OCI-LY7 (cell line): ENCODE results near the gene TOMM20L. TPM values are rescaled to one million over a fixed set of nuclear protein-coding genes. Genes with fewer than 3 reads are reported as not detected.

Experiments used
- BruUV-seq: library from RNA; stranded (reverse); fragments of 400-500 nt; replicated peaks from 2 replicates; lab custom pipeline; 2021; lab: Mats Ljungman, UMichigan
- CTCF ChIA-PET: fragments of 300-600 bp; sonication (Branson Sonifier 250); formaldehyde crosslinking; loops from one replicate; lab custom pipeline; 2022; ENCODE audit warnings: antibody characterized with exemption; ENCODE audit not compliant: unreplicated experiment; lab: Charles Lee
- POLR2A ChIA-PET: fragments of 300-600 bp; sonication (Branson Sonifier 250); formaldehyde crosslinking; loops from one replicate; lab custom pipeline; 2022; ENCODE audit warnings: antibody characterized with exemption; lab: Charles Lee
- DNase-seq: peaks from one replicate; pipeline ENCODE4 v3.0.0-alpha.2; 2015; ENCODE audit warnings: low spot score
- H2AFZ ChIP-seq: fragments of 200-600 bp; sonication (generic), shearing (Covaris generic); 2 replicates; pipeline ENCODE4 v1.6.1; 2014; ENCODE audit warnings: mild to moderate bottlenecking, antibody characterized with exemption, low read length, moderate library complexity
- H3K27ac ChIP-seq: fragments of 200-600 bp; sonication (generic); 2 replicates; pipeline ENCODE4 v1.5.1; 2014; ENCODE audit warnings: mixed run types, low read depth, mild to moderate bottlenecking, moderate library complexity, low read length, inconsistent platforms; ENCODE audit not compliant: poor library complexity, severe bottlenecking
- H3K36me3 ChIP-seq: fragments of 200-600 bp; sonication (generic); 2 replicates; pipeline ENCODE4 v1.6.1; 2014; ENCODE audit warnings: mild to moderate bottlenecking, antibody characterized with exemption, low read length, moderate library complexity, mixed read lengths; ENCODE audit not compliant: insufficient read depth
- H3K4me1 ChIP-seq: fragments of 200-600 bp; sonication (generic); 2 replicates; pipeline ENCODE4 v1.5.1; 2014; ENCODE audit warnings: mild to moderate bottlenecking, low read length; ENCODE audit not compliant: insufficient read depth, poor library complexity, severe bottlenecking
- H3K4me2 ChIP-seq: fragments of 200-600 bp; sonication (generic); 2 replicates; pipeline ENCODE4 v1.6.1; 2014; ENCODE audit warnings: mild to moderate bottlenecking, low read length
- H3K4me3 ChIP-seq: fragments of 200-600 bp; sonication (generic); 2 replicates; pipeline ENCODE4 v1.5.1; 2014; ENCODE audit warnings: mild to moderate bottlenecking, low read depth, low read length; ENCODE audit not compliant: poor library complexity, severe bottlenecking
- H3K79me2 ChIP-seq: fragments of 200-600 bp; sonication (generic); 2 replicates; pipeline ENCODE4 v1.6.1; 2016; ENCODE audit warnings: low read depth, mild to moderate bottlenecking, low read length, moderate library complexity, mixed read lengths; ENCODE audit not compliant: insufficient read depth
- H3K9me2 ChIP-seq: fragments of 200-600 bp; sonication (generic); 2 replicates; pipeline ENCODE4 v1.6.1; 2016; ENCODE audit warnings: mild to moderate bottlenecking, low read length, mixed read lengths; ENCODE audit not compliant: insufficient read depth
- H3K9me3 ChIP-seq: fragments of 200-600 bp; sonication (generic); 2 replicates; pipeline ENCODE4 v1.6.1; 2014; ENCODE audit warnings: mild to moderate bottlenecking, mixed run types, low read length, mixed read lengths
- H4K20me1 ChIP-seq: fragments of 200-600 bp; sonication (generic); 2 replicates; pipeline ENCODE4 v1.6.1; 2014; ENCODE audit warnings: mild to moderate bottlenecking, antibody characterized with exemption, low read length, moderate library complexity, mixed read lengths; ENCODE audit not compliant: insufficient read depth
- EZH2phosphoT487 ChIP-seq: fragments of 200-600 bp; sonication (generic); IDR thresholded peaks from 2 replicates; pipeline ENCODE4 v1.6.1; 2018; ENCODE audit warnings: low read depth, borderline replicate concordance, mild to moderate bottlenecking, mixed run types, antibody characterized with exemption, low read length, moderate library complexity, mixed read lengths
- intact Hi-C: fragments of 100-400 bp; cut with micrococcal nuclease; formaldehyde crosslinking; loops from one replicate; pipeline ENCODE4 v1.10.0; 2022; ENCODE audit not compliant: unreplicated experiment
- total RNA-seq, 2 experiments: library from RNA; depleted of rRNA in 1 of 2; stranded (reverse); fragments of >200 nt in 1 of 2; shearing (Covaris generic) in 1 of 2; gene quantifications; 2 replicates each; pipeline ENCODE4 v1.2.3, GENCODE V29; 2014 to 2022
- TF ChIP-seq, protein P1 (sequence below): fragments of 200-600 bp; sonication (generic); conservative IDR thresholded peaks from 2 replicates; pipeline ENCODE4 v1.5.1; 2014; ENCODE audit warnings: mild to moderate bottlenecking, antibody characterized with exemption, low read length, moderate library complexity, mixed read lengths

The TOMM20L gene
- total RNA-seq, 2 experiments from 2014 or later, result not detected

DNA sequence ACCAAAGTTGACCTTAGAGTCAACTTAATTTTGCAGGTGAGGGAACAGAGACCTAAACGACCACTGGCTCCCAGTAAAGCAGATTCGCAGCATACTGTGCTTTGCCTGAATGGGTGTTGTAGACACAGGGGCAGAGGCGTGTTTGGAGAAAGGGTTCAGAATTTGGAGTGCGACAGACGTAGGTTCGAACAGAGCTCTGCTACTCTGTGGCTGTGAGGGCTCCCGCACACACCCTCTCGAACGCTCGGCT lies 243 bp upstream of the TOMM20L start:
- Histone ChIP-seq H3K4me2 (peak overlapping the region; percentile 50; the same call in 1 of the 2 replicates), H2AFZ (peak overlapping the region; percentile 76), H3K36me3 (no peaks in the 10 kb centered on the region), H3K79me2 (no peaks in the 10 kb centered on the region), H3K9me2 (no peaks in the 10 kb centered on the region), H4K20me1 (no peaks in the 10 kb centered on the region), H3K27ac (no peak overlapping the region), H3K4me1 (peaks cover 7% of the 10 kb centered on the region), H3K4me3 (no peak overlapping the region), H3K9me3 (no peaks in the 10 kb centered on the region)
- POLR2A ChIA-PET, result no interaction called here
- DNase-seq, result no peak
- intact Hi-C loops, result no loop called here
- no TSS peak for BruUV-seq
- TF ChIP-seq, protein P1, sequence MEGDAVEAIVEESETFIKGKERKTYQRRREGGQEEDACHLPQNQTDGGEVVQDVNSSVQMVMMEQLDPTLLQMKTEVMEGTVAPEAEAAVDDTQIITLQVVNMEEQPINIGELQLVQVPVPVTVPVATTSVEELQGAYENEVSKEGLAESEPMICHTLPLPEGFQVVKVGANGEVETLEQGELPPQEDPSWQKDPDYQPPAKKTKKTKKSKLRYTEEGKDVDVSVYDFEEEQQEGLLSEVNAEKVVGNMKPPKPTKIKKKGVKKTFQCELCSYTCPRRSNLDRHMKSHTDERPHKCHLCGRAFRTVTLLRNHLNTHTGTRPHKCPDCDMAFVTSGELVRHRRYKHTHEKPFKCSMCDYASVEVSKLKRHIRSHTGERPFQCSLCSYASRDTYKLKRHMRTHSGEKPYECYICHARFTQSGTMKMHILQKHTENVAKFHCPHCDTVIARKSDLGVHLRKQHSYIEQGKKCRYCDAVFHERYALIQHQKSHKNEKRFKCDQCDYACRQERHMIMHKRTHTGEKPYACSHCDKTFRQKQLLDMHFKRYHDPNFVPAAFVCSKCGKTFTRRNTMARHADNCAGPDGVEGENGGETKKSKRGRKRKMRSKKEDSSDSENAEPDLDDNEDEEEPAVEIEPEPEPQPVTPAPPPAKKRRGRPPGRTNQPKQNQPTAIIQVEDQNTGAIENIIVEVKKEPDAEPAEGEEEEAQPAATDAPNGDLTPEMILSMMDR, result no peak
- TF ChIP-seq EZH2phosphoT487, result no peak
- CTCF ChIA-PET, result no interaction called here

DNA sequence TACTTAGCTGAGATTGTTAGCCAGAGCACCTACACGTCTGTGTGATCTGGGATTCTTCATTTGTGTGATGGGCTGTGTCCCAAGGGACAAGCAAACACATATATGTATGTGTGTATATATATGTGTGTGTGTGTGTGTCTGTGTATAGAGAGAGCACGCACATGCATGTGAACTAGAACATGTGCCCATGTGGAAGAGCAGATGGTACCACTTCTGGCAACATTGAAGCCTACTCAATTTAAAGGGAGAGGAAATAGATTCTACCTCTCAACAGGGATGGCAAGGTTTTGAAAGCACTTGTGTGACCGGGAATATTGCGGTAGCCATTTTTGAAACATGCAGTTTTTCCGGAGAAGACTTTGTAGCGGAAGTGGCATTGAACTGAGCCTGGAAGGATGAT lies 1.4 kb downstream of the TOMM20L start:
- no peak overlapping the region for H3K27ac ChIP-seq
- no peak overlapping the region for H3K4me3 ChIP-seq
- H2AFZ ChIP-seq, result no peak overlapping the region
- H4K20me1 ChIP-seq, result no peaks in the 10 kb centered on the region
- no peaks in the 10 kb centered on the region for H3K79me2 ChIP-seq
- DNase-seq, result no peak
- no peak overlapping the region for H3K4me2 ChIP-seq
- H3K4me1 ChIP-seq, result peaks cover 7% of the 10 kb centered on the region
- no TSS peak for BruUV-seq
- CTCF ChIA-PET, result no interaction called here
- no peaks in the 10 kb centered on the region for H3K9me2 ChIP-seq
- TF ChIP-seq EZH2phosphoT487, result no peak
- TF ChIP-seq, protein P1, result no peak
- no peaks in the 10 kb centered on the region for H3K9me3 ChIP-seq
- intact Hi-C loops, result no loop called here
- POLR2A ChIA-PET, result no interaction called here
- H3K36me3 ChIP-seq, result 0 out of 2 replicates have a peak, but pooled peaks cover under 1% of the 10 kb centered on the region

DNA sequence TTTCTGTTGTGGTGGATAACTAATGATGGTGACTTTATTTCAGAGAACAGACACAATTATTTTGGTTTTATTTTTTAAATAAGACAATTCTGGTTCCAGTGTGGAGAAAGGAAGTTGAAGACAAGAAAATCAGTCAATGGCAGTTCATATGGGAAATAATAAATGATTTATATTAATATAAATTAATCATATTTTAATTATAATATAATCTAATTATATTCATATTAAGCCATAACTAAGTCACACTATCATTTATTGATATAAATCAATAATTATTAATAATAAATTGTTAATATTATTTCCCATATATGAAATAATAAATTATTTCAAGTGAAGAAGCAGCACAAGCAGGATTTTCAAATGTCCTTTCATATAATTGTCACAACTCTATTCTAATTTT lies 2.8 kb downstream of the TOMM20L start:
- POLR2A ChIA-PET, result interaction anchor here (0.6 kb wide), 1 partner anchor 197 kb away, joined by 7 read pairs; no protein-coding TSS in a partner anchor
- Histone ChIP-seq H3K4me2 (no peak overlapping the region), H3K9me3 (no peaks in the 10 kb centered on the region), H3K36me3 (peaks cover 12% of the 10 kb centered on the region), H3K4me1 (peaks cover 7% of the 10 kb centered on the region), H4K20me1 (no peaks in the 10 kb centered on the region), H3K79me2 (no peaks in the 10 kb centered on the region), H3K9me2 (no peaks in the 10 kb centered on the region), H3K27ac (no peak overlapping the region), H2AFZ (no peak overlapping the region), H3K4me3 (no peak overlapping the region)
- DNase-seq, result no peak
- intact Hi-C loops, result no loop called here
- CTCF ChIA-PET, result no interaction called here
- TF ChIP-seq, protein P1, result no peak
- TF ChIP-seq EZH2phosphoT487, result no peak
- BruUV-seq, result no TSS peak
